ENCODE data around the gene EPAS1.
A peak's percentile ranks its signal among the peaks of the same experiment; 100 is the strongest.

Gene EPAS1

DNA sequence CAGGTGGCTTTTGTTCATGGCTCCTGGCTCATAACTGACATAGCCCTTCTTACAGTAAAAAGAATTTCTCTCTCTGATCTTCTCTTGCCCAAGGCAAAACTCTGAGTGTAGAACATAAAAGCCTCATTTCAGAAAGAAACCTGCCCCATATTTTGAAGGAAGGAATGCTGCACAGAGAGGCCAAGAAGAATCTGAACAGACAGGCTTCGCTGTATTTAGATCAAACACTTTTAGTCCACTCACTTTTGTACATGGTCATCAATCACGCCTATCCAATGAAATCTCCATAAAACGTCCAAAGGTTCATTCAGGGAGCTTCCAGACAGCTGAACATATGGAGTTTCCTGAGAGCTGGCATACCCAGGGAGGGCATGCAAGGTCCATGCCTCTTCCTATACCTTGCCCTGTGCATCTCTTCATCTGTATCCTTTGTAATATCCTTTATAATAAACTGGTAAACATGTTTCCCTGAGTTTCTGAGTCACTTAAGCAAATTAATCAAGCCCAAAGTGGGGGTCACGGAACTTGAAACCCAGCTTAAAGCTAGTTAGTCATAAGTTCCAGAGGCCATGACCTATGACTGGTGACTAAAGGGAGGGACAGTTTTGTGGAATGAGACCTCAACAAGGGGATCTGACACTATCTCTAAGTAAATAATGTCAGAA is 119.7 kb downstream of the EPAS1 start:
- Mint-ChIP-seq H3K36me3 (peaks cover 7% of the 10 kb centered on the region), H3K27ac (no peak overlapping the region), H3K27me3 (peaks cover 1% of the 10 kb centered on the region), H3K4me1 (no peaks in the 10 kb centered on the region), H3K9me3 (peaks cover 25% of the 10 kb centered on the region), H3K4me3 (no peak overlapping the region)

DNA sequence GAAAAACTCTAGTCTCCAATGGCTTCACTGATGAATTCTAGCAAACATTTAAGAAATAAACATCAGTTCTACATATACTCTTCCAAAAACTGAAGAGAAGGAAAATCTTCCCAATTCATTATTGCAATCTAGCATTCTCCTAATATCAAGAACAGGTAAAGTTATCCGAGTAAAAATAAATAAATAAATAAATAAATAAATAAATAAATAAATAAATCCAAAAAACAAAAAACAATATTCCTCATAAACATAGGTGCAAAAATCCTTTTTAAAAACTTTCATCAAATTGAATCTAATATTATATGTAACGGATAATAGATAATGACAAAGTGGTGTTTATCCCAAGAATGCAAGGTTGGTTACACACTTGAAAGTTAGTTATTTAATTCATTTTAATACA is 123.7 kb downstream of the EPAS1 start:
- Mint-ChIP-seq H3K36me3 (peaks cover 7% of the 10 kb centered on the region), H3K4me1 (no peaks in the 10 kb centered on the region), H3K9me3 (peaks cover 16% of the 10 kb centered on the region), H3K27me3 (peaks cover 1% of the 10 kb centered on the region), H3K27ac (no peak overlapping the region), H3K4me3 (no peak overlapping the region)

GRCh38 chr2:46421361-46421760 is 124.2 kb downstream of the EPAS1 start:
- peaks cover 12% of the 10 kb centered on the region for H3K9me3 Mint-ChIP-seq
- H3K27ac Mint-ChIP-seq: no peak overlapping the region
- peaks cover 4% of the 10 kb centered on the region for H3K36me3 Mint-ChIP-seq
- peaks cover 1% of the 10 kb centered on the region for H3K27me3 Mint-ChIP-seq
- no peak overlapping the region for H3K4me3 Mint-ChIP-seq
- no peaks in the 10 kb centered on the region for H3K4me1 Mint-ChIP-seq

GRCh38 chr2:46422717-46423394 is 125.6 kb downstream of the EPAS1 start:
- Mint-ChIP-seq H3K36me3 (peaks cover 3% of the 10 kb centered on the region), H3K9me3 (peaks cover 10% of the 10 kb centered on the region), H3K4me3 (no peak overlapping the region), H3K27ac (no peak overlapping the region), H3K4me1 (no peaks in the 10 kb centered on the region), H3K27me3 (peaks cover 1% of the 10 kb centered on the region)

DNA sequence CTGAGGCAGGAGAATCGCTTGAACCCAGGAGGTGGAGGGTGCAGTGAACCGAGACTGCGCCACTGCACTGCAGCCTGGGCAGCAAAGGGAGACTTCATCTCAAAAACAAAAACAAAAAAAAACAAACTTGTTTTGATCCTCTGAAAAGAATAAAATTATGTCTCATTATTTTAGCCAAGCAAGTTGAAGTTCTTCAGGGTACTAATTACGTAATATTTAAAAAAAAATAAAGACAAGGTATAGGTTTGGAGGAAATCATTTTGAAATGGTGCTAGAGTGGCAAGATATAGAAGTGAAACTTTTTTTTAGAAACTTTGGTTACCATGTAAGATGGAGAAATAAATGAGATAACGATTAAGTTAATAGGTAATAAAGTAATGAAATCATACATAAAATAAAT is 127.7 kb downstream of the EPAS1 start:
- no peaks in the 10 kb centered on the region for H3K27me3 Mint-ChIP-seq
- H3K36me3 Mint-ChIP-seq: no peaks in the 10 kb centered on the region
- H3K4me1 Mint-ChIP-seq: peaks cover 1% of the 10 kb centered on the region
- H3K4me3 Mint-ChIP-seq: no peak overlapping the region
- H3K9me3 Mint-ChIP-seq: no peaks in the 10 kb centered on the region
- H3K27ac Mint-ChIP-seq: no peak overlapping the region

GRCh38 chr2:46428911-46429436 is 131.8 kb downstream of the EPAS1 start:
- H3K27ac Mint-ChIP-seq: no peak overlapping the region
- H3K9me3 Mint-ChIP-seq: no peaks in the 10 kb centered on the region
- no peaks in the 10 kb centered on the region for H3K27me3 Mint-ChIP-seq
- H3K4me3 Mint-ChIP-seq: no peak overlapping the region
- H3K4me1 Mint-ChIP-seq: peaks cover 36% of the 10 kb centered on the region
- H3K36me3 Mint-ChIP-seq: no peaks in the 10 kb centered on the region

- H3K27me3 Mint-ChIP-seq: no peaks in the 10 kb centered on the region
- no peaks in the 10 kb centered on the region for H3K9me3 Mint-ChIP-seq
- H3K36me3 Mint-ChIP-seq: no peaks in the 10 kb centered on the region
- no peak overlapping the region for H3K27ac Mint-ChIP-seq
- peaks cover 36% of the 10 kb centered on the region for H3K4me1 Mint-ChIP-seq
- no peak overlapping the region for H3K4me3 Mint-ChIP-seq
These were observed 133.2 kb downstream of the EPAS1 start for GRCh38 chr2:46430413-46430812.

DNA sequence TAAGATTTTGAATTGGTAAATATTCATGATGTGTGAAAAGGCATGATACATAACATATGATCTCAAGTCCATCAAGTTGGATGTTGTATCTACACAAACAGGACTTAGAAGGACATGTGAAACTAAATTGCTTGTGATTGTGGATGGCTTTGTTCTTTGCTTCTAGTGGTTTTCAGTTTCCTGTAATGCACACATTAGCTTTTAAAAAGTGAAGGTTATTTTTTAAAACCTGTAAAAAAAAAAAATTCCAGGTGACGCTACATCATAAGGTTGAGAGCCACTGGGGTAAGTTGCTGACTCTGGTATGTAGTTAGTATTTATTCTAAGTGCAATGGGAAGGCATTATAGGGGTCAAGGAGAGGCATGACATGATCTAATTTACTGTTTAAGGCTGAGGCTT is 133.8 kb downstream of the EPAS1 start:
- H3K27me3 Mint-ChIP-seq: no peaks in the 10 kb centered on the region

GRCh38 chr2:46431481-46432235 is 134.5 kb downstream of the EPAS1 start:
- H3K4me1 Mint-ChIP-seq: peaks cover 36% of the 10 kb centered on the region
- H3K36me3 Mint-ChIP-seq: no peaks in the 10 kb centered on the region
- no peak overlapping the region for H3K27ac Mint-ChIP-seq
- H3K9me3 Mint-ChIP-seq: no peaks in the 10 kb centered on the region
- peak overlapping the region; percentile 8 for H3K4me3 Mint-ChIP-seq
- no peaks in the 10 kb centered on the region for H3K27me3 Mint-ChIP-seq

More for the DNA sequence above, 133.8 kb downstream of the EPAS1 start:
- H3K27ac Mint-ChIP-seq: no peak overlapping the region
- no peaks in the 10 kb centered on the region for H3K36me3 Mint-ChIP-seq
- peak overlapping the region; percentile 8 for H3K4me3 Mint-ChIP-seq
- no peaks in the 10 kb centered on the region for H3K9me3 Mint-ChIP-seq
- H3K4me1 Mint-ChIP-seq: peaks cover 36% of the 10 kb centered on the region

DNA sequence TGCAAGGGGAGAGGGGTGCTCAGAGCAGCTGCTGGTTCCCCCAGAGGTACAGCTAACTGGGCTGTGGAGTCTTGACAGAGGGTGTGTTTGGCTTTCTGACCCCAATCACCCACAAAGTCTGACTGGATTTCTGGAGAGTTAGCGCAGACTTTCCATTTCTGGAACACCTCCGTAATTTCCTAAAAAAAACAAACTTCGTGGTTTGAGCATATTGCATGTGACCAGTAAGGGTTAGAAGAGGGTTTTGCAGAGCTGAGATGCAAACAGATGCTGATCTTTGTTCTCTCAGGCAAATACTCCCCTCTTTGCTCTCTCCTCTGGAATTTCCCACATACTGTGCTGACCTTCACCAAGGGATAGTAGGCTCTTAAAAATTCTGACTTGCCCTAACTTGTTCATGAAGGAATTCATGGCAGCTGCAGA is 137.7 kb downstream of the EPAS1 start:
- no peaks in the 10 kb centered on the region for H3K27me3 Mint-ChIP-seq
- H3K4me3 Mint-ChIP-seq: no peak overlapping the region
- H3K9me3 Mint-ChIP-seq: no peaks in the 10 kb centered on the region
- no peaks in the 10 kb centered on the region for H3K36me3 Mint-ChIP-seq
- no peak overlapping the region for H3K27ac Mint-ChIP-seq
- H3K4me1 Mint-ChIP-seq: peaks cover 53% of the 10 kb centered on the region

DNA sequence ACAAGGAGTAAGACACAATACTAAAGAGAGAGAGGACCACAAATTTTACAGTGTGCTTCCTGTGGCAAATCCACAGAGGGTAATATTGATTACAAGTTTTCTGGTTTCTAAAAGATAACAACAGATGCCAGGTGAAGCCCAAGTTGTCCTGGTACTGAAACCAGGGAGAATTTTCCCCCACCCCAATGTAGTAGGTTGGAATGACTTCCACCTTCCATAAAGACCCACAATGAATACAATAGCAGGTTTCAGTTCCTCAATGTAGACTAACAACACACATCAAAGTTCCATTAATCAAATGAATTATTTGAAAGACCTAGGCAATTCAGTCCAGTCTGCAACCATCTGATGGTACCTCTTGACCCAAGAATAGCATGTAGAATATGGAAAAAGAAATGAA is 138.1 kb downstream of the EPAS1 start:
- Mint-ChIP-seq H3K27ac (no peak overlapping the region), H3K4me1 (peaks cover 53% of the 10 kb centered on the region), H3K9me3 (no peaks in the 10 kb centered on the region), H3K36me3 (no peaks in the 10 kb centered on the region), H3K4me3 (no peak overlapping the region), H3K27me3 (no peaks in the 10 kb centered on the region)

DNA sequence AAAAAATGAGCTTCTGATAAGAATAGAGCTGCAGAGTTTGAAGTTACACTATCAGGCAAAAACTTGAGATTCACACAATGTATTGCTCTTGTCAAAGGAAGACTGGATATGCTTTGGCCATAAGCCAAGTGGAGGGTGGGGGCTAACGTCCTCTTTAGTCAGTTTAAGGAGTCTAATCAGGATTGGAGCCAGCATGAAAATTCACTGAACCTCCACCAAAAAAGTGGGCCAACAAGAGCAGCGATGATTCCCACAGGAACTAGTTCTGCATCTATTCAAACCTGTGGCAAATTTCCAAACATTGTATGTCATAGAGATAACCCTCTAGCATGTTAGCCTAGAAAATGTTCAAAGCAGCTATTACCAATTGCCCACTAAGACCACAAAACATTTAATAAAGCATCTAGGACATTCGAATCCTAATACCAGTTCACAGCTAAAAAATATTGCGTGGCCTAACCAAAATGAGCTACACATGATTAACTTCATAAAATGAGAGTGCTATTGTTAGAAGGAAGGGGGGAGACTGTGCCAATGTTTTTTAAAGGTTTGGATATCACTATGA is 138.7 kb downstream of the EPAS1 start:
- Mint-ChIP-seq H3K36me3 (no peaks in the 10 kb centered on the region), H3K9me3 (no peaks in the 10 kb centered on the region), H3K27ac (no peak overlapping the region), H3K4me3 (no peak overlapping the region), H3K4me1 (peaks cover 50% of the 10 kb centered on the region), H3K27me3 (no peaks in the 10 kb centered on the region)

Data from activated naive CD4-positive, alpha-beta T cell treated with anti-CD3 and anti-CD28 coated beads, Interleukin-2, amount 50 U/mL, for 24 hours (primary cell).